DOHH2 (cell line): Measurements from ENCODE around the gene TMEM37.

Experiments
- H3F3A ChIP-seq: fragments of 200-600 bp; sonication (generic), shearing (Covaris generic); 2 replicates; pipeline ENCODE4 v1.6.0; 2016; ENCODE audit warnings: antibody characterized with exemption, mild to moderate bottlenecking; ENCODE audit not compliant: control insufficient read depth, insufficient read depth
- H3K27ac ChIP-seq: fragments of 200-600 bp; sonication (generic); 2 replicates; pipeline ENCODE4 v1.5.1; 2014; ENCODE audit warnings: low read depth, mild to moderate bottlenecking, low read length, moderate library complexity
- H3K27me3 ChIP-seq: fragments of 200-600 bp; sonication (generic); 2 replicates; pipeline ENCODE4 v1.6.1; 2014; ENCODE audit warnings: mild to moderate bottlenecking, low read length, mixed read lengths; ENCODE audit not compliant: control insufficient read depth
- H3K36me3 ChIP-seq: fragments of 200-600 bp; sonication (generic); 2 replicates; pipeline ENCODE4 v1.6.1; 2014; ENCODE audit warnings: mild to moderate bottlenecking, low read length, moderate library complexity, mixed read lengths; ENCODE audit not compliant: control insufficient read depth
- H3K4me1 ChIP-seq: fragments of 200-600 bp; sonication (generic); 2 replicates; pipeline ENCODE4 v1.6.1; 2014; ENCODE audit warnings: mild to moderate bottlenecking, low read length, mixed read lengths; ENCODE audit not compliant: control insufficient read depth
- H3K4me2 ChIP-seq: fragments of 200-600 bp; sonication (generic); 2 replicates; pipeline ENCODE4 v1.6.0; 2014; ENCODE audit warnings: mild to moderate bottlenecking, low read length, moderate library complexity
- H3K4me3 ChIP-seq: fragments of 200-600 bp; sonication (generic); 2 replicates; pipeline ENCODE4 v1.5.1; 2014; ENCODE audit warnings: mild to moderate bottlenecking, low read length, mixed read lengths
- H3K79me2 ChIP-seq: fragments of 200-600 bp; sonication (generic); 2 replicates; pipeline ENCODE4 v1.6.1; 2014; ENCODE audit warnings: mild to moderate bottlenecking, low read length, mixed read lengths; ENCODE audit not compliant: control insufficient read depth
- H3K9me2 ChIP-seq: fragments of 200-600 bp; sonication (generic); replicated peaks from 2 replicates; pipeline ENCODE4 v1.6.1; 2014; ENCODE audit warnings: mild to moderate bottlenecking, low read length, mixed read lengths; ENCODE audit not compliant: control insufficient read depth
- H3K9me3 ChIP-seq: fragments of 200-600 bp; sonication (generic); 2 replicates; pipeline ENCODE4 v1.6.1; 2014; ENCODE audit warnings: antibody characterized with exemption, low read length, mixed read lengths; ENCODE audit not compliant: control insufficient read depth, insufficient read depth
- H4K20me1 ChIP-seq: fragments of 200-600 bp; sonication (generic); 2 replicates; pipeline ENCODE4 v1.6.0; 2014; ENCODE audit warnings: low read depth, mild to moderate bottlenecking, antibody characterized with exemption, low read length, moderate library complexity; ENCODE audit not compliant: control insufficient read depth, insufficient read depth
- EZH2phosphoT487 ChIP-seq: fragments of 200-600 bp; sonication (generic); IDR thresholded peaks from 2 replicates; pipeline ENCODE4 v1.6.1; 2017; ENCODE audit warnings: borderline replicate concordance, mild to moderate bottlenecking, antibody characterized with exemption, low read length, moderate library complexity, mixed read lengths
- TF ChIP-seq, protein P1 (sequence below): fragments of 200-600 bp; sonication (generic); IDR thresholded peaks from one replicate; pipeline ENCODE4 v1.5.1; 2014; ENCODE audit warnings: antibody characterized with exemption, mild to moderate bottlenecking, low read depth, low read length; ENCODE audit not compliant: poor library complexity, severe bottlenecking

TMEM37 gene

DNA sequence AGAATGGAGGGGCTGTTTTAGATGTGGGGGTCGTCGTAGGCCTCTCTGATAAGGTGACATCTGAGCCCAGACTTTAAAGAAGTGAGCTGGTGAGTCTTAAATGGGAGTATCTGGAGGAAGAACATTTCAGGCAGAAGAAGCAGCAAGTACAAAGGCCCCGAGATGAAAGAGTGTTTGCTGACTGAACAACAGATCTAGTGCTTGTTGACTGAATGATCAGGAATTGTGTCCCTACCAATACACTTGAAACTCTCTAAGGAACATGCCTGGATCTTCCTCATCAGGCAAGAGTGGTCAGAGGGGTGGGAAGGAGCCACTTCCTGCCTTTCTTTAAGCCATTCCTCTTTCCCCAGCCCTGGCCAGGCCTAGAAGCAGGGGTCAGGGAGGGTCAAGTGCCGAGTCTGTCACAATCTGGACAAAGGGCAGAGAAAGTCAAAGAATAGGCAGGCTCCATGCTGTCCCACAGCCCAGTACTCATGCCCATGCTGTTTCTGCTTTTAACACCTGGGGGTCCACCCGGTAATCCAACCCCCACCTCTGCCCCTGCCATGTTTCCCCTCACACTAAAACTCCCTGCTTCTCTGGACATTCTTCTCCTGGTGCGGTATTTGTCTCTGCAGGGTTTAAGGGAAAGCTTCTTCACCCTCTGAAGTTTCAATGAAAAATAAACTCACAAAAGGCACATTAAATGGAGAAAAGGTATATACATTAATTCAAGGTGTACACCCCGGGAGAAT, 3.0 kb upstream of the TMEM37 start:
- no peaks in the 10 kb centered on the region for H3K9me3 ChIP-seq
- H3K36me3 ChIP-seq, result no peaks in the 10 kb centered on the region
- no peak overlapping the region for H3K4me2 ChIP-seq
- H3K27ac ChIP-seq, result no peak overlapping the region
- H3K79me2 ChIP-seq, result no peaks in the 10 kb centered on the region
- no peaks in the 10 kb centered on the region for H3K9me2 ChIP-seq
- H3K4me3 ChIP-seq, result no peak overlapping the region
- no peaks in the 10 kb centered on the region for H3F3A ChIP-seq
- peaks cover 92% of the 10 kb centered on the region for H3K27me3 ChIP-seq
- no peak for TF ChIP-seq EZH2phosphoT487
- peaks cover 19% of the 10 kb centered on the region for H3K4me1 ChIP-seq
- H4K20me1 ChIP-seq, result peaks cover 12% of the 10 kb centered on the region; the same call in 1 of the 2 replicates

- H3K27me3 ChIP-seq, result peaks cover 91% of the 10 kb centered on the region
- H3K27ac ChIP-seq, result no peak overlapping the region
- H3K4me3 ChIP-seq, result no peak overlapping the region
- H3K9me2 ChIP-seq, result no peaks in the 10 kb centered on the region
- no peaks in the 10 kb centered on the region for H3K9me3 ChIP-seq
- no peaks in the 10 kb centered on the region for H3K36me3 ChIP-seq
- TF ChIP-seq, protein P1, sequence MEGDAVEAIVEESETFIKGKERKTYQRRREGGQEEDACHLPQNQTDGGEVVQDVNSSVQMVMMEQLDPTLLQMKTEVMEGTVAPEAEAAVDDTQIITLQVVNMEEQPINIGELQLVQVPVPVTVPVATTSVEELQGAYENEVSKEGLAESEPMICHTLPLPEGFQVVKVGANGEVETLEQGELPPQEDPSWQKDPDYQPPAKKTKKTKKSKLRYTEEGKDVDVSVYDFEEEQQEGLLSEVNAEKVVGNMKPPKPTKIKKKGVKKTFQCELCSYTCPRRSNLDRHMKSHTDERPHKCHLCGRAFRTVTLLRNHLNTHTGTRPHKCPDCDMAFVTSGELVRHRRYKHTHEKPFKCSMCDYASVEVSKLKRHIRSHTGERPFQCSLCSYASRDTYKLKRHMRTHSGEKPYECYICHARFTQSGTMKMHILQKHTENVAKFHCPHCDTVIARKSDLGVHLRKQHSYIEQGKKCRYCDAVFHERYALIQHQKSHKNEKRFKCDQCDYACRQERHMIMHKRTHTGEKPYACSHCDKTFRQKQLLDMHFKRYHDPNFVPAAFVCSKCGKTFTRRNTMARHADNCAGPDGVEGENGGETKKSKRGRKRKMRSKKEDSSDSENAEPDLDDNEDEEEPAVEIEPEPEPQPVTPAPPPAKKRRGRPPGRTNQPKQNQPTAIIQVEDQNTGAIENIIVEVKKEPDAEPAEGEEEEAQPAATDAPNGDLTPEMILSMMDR, result no peak
- TF ChIP-seq EZH2phosphoT487, result no peak
- peaks cover 12% of the 10 kb centered on the region; the same call in 1 of the 2 replicates for H4K20me1 ChIP-seq
- H3K4me1 ChIP-seq, result peaks cover 19% of the 10 kb centered on the region
- H3K4me2 ChIP-seq, result no peak overlapping the region
- H3F3A ChIP-seq, result no peaks in the 10 kb centered on the region
- no peaks in the 10 kb centered on the region for H3K79me2 ChIP-seq
These were observed 2.3 kb upstream of the TMEM37 start for GRCh38 chr2:119429225-119429981.

- no peak overlapping the region for H3K4me2 ChIP-seq
- H3K9me2 ChIP-seq, result no peaks in the 10 kb centered on the region
- H3K36me3 ChIP-seq, result no peaks in the 10 kb centered on the region
- no peaks in the 10 kb centered on the region for H3K79me2 ChIP-seq
- peaks cover 12% of the 10 kb centered on the region; the same call in 1 of the 2 replicates for H4K20me1 ChIP-seq
- no peaks in the 10 kb centered on the region for H3F3A ChIP-seq
- H3K9me3 ChIP-seq, result no peaks in the 10 kb centered on the region
- H3K4me3 ChIP-seq, result no peak overlapping the region
- peaks cover 19% of the 10 kb centered on the region for H3K4me1 ChIP-seq
- H3K27ac ChIP-seq, result no peak overlapping the region
- TF ChIP-seq, protein P1, result no peak
- no peak for TF ChIP-seq EZH2phosphoT487
- peaks cover 91% of the 10 kb centered on the region for H3K27me3 ChIP-seq
These were observed 1.6 kb upstream of the TMEM37 start for GRCh38 chr2:119430023-119430498.
